AG04449 (cell line): ENCODE data around the gene ORMDL2.
A peak's percentile ranks its signal among the peaks of the same experiment; 100 is the strongest.

Experiments used
- CTCF ChIA-PET: fragments of 350-600 bp; formaldehyde crosslinking; extraction: SDS; loops from one replicate; lab custom pipeline; 2021; ENCODE audit warnings: antibody characterized with exemption; lab: Yijun Ruan, JAX
- POLR2A ChIA-PET: fragments of 400-600, 350-600 bp; formaldehyde crosslinking; extraction: SDS; loops from one replicate; lab custom pipeline; 2020; ENCODE audit warnings: antibody characterized with exemption, inconsistent platforms; lab: Yijun Ruan, JAX
- DNase-seq: peaks from one replicate; pipeline ENCODE4 v3.0.0-alpha.2; 2010; ENCODE audit warnings: low read depth, low spot score
- H3K4me3 ChIP-seq: 2 replicates; pipeline ENCODE4 v1.5.1; 2011; ENCODE audit warnings: low read depth, mild to moderate bottlenecking, control low read depth, low read length
- TF ChIP-seq, protein P1 (sequence below): IDR thresholded peaks from one replicate; pipeline ENCODE4 v1.5.1; 2011; ENCODE audit warnings: mild to moderate bottlenecking, moderate library complexity, low read length, control low read depth, inconsistent platforms; ENCODE audit not compliant: insufficient read depth; ENCODE audit errors: missing control alignments

ORMDL2 gene, protein sequence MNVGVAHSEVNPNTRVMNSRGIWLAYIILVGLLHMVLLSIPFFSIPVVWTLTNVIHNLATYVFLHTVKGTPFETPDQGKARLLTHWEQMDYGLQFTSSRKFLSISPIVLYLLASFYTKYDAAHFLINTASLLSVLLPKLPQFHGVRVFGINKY

DNA sequence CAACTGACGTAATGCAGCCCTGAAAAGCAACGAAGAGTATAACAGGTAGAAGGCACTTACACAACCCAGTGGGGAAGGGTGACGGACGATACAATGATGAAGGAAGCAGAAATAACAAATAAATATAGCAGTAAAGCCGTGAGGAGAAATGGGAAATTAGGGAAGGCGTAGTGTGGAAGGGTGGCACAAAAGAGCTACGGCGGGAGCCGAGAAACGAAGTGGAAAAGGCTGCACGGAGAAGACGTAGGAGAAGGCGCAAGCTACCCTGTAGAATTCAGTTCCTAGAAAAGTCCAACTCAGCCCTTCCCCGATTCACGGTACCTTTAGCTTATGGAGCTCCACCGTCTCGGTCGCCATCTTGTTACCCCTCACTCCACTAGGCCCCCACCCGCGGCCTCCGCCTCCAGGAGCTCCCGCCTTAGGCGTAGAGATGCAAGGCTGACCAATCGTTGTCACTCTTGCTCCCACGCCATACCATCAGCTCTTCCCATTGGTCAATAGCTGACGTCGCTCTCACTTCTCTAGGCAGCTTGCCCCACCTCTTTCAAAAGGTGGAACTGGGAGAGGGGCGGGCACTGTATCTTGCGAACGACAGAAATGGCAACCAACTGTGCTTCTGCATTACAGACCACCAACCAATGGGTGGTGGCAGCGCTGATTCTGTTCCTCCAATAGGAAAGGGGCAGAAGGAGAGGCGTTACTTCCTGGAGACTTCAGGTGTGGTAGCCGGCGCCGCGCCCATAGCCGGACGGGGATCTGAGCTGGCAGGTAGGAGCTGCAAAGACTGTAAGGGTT lies at the start of gene ORMDL2, which contains the start of gene SARNP:
Gene ORMDL2 (plus strand): TSS at position 697 of the 795 bp plus-strand sequence. CDS start 959 bp downstream, outside the sequence.
Gene SARNP (minus strand): TSS at position 380 of the 795 bp plus-strand sequence. CDS start 23 bp downstream, at position 357.
- ChIA-PET POLR2A (interaction anchor here (0.7 to 2.3 kb wide), 15 partner anchors 9 to 287 kb away, joined by 3 to 27 read pairs (median 5); partner anchors contain the start of genes DNAJC14, PA2G4, RAB5B and SUOX), CTCF (interaction anchor here (0.6 to 6.9 kb wide), 15 partner anchors 10 to 1729 kb away, joined by 3 to 69 read pairs (median 8); partner anchors contain the start of genes DGKA and RAB5B)
- DNase-seq: peak; percentile 99
- TF ChIP-seq, protein P1, sequence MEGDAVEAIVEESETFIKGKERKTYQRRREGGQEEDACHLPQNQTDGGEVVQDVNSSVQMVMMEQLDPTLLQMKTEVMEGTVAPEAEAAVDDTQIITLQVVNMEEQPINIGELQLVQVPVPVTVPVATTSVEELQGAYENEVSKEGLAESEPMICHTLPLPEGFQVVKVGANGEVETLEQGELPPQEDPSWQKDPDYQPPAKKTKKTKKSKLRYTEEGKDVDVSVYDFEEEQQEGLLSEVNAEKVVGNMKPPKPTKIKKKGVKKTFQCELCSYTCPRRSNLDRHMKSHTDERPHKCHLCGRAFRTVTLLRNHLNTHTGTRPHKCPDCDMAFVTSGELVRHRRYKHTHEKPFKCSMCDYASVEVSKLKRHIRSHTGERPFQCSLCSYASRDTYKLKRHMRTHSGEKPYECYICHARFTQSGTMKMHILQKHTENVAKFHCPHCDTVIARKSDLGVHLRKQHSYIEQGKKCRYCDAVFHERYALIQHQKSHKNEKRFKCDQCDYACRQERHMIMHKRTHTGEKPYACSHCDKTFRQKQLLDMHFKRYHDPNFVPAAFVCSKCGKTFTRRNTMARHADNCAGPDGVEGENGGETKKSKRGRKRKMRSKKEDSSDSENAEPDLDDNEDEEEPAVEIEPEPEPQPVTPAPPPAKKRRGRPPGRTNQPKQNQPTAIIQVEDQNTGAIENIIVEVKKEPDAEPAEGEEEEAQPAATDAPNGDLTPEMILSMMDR: no peak
- H3K4me3 ChIP-seq: peak within 1 kb of the TSS; percentile 92

DNA sequence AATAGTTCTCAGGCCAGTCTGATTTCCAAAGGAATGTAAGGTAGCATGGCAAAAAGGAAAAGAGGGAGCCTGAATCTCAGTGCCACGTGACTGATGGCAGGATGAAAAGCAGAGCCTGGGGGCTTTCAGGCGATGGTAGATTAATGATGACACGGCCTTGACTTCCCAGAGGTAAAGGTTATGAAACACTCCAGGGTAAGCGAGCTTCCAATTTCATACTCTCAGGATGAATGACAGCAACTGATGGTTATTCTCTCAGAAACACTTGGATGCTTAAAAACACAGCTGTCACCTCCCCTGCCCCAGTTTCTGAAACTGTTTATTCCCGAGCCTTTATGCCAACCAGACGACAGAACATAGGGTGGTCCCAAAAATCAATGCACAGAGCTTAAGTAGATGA lies 46.1 kb upstream of the ORMDL2 start:
- TF ChIP-seq, protein P1: no peak
- no peak overlapping the region for H3K4me3 ChIP-seq
- DNase-seq: no peak
- ChIA-PET CTCF (interaction anchor here (0.9 to 1.9 kb wide), 7 partner anchors 9 to 169 kb away, joined by 3 to 6 read pairs (median 5); partner anchors contain the start of gene GDF11), POLR2A (interaction anchor here (1.3 kb wide), 1 partner anchor 28 kb away, joined by 5 read pairs; no protein-coding TSS in a partner anchor)

DNA sequence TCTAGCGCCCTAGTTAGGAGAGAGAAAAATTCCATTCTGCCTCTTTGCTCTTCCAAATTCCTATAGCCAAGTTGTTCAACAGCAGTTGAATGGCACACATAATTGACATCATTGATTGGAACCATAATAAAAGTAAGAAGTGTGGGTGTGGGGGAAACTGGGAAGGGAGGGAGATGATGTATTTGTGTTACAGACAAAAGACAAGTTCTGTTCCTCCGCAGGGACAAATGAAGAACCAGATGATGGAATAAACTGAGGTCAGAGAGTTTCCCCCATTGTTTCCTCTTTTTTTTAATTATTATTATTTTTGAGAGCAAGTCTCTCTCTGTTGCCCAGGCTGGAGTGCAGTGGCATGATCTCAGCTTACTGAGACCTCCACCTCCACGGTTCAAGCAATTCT lies 40.0 kb upstream of the ORMDL2 start:
- ChIA-PET POLR2A (no interaction called here), CTCF (interaction anchor here (0.5 to 1.8 kb wide), 5 partner anchors 16 to 1808 kb away, joined by 3 to 9 read pairs (median 4); no protein-coding TSS in a partner anchor)
- TF ChIP-seq, protein P1: no peak
- no peak for DNase-seq
- no peak overlapping the region for H3K4me3 ChIP-seq

DNA sequence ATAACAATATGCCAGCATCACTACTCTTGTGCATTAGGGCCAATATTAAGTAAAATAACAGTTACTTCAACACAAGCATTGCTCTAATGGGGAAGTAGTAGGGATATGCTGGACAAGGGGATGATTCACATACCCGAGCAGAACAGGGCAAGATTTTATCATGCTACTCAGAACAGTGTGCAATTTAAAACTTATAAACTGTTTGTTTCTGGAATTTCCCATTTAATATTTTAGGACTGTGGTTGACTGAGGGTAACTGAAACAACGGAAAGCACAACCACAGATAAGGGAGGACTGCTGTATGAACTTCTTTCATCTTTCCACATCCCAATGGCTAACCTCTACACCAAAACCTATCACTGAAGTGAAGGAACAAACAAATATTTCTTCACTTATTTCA lies 37.2 kb upstream of the ORMDL2 start:
- no peak overlapping the region for H3K4me3 ChIP-seq
- DNase-seq: peak; percentile 7
- TF ChIP-seq, protein P1: no peak
- ChIA-PET CTCF (interaction anchor here (1.0 to 4.7 kb wide), 3 partner anchors 8 to 15 kb away, joined by 3 to 23 read pairs (median 3); no protein-coding TSS in a partner anchor), POLR2A (no interaction called here)

DNA sequence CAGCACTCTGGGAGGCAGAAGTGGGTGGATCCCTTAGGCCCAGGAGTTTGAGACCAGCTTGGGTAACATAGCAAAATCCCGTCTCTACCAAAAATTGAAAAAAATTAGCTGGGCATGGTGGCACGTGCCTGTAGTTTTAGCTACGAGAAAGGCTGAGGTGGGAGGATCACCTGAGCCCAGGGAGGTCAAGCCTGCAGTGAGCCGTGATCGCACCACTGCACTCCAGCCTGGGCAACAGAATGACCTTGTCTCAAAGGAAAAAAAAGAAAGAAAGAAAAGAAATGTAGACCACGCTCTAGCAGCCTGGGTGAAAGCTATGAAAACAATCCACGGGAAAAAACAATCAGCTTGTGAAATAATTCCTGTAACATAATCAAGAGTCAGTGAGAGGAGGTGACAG lies 29.3 kb upstream of the ORMDL2 start:
- ChIA-PET CTCF (interaction anchor here (1.0 to 1.4 kb wide), 5 partner anchors 8 to 152 kb away, joined by 3 to 6 read pairs (median 4); no protein-coding TSS in a partner anchor), POLR2A (interaction anchor here (0.9 kb wide), 1 partner anchor 9 kb away, joined by 3 read pairs; no protein-coding TSS in a partner anchor)
- no peak for DNase-seq
- no peak overlapping the region for H3K4me3 ChIP-seq
- TF ChIP-seq, protein P1: no peak
